Measurements from ENCODE around the gene JARID2. TPM values are rescaled to one million over a fixed set of nuclear protein-coding genes. Genes with fewer than 3 reads are reported as not detected.

Gene JARID2
- total RNA-seq, 2 experiments from 2014 or later = 25.4 to 25.5 TPM

- DNase-seq (no peak), ATAC-seq (no peak)
- Mint-ChIP-seq H3K36me3 (ENCODE audit: low read depth) (peaks cover 50% of the 10 kb centered on the region), H3K4me1 (ENCODE audit: low read depth) (no peaks in the 10 kb centered on the region), H3K9me3 (no peaks in the 10 kb centered on the region), H3K4me3 (no peak overlapping the region), H3K27ac (peak overlapping the region; percentile 55), H3K27me3 (no peaks in the 10 kb centered on the region)
- intact Hi-C loops (cut with micrococcal nuclease) = no loop called here
- TF ChIP-seq CTCF (IDR thresholded peaks at IDR 0.05) = no peak
- ChIA-PET CTCF (no interaction called here), POLR2A (no interaction called here)
Observed at GRCh38 chr6:15510121-15510520, 264.3 kb downstream of the JARID2 start.

- peak overlapping the region; percentile 34 for H3K27ac Mint-ChIP-seq
- intact Hi-C loops (cut with micrococcal nuclease) = no loop called here
- H3K9me3 Mint-ChIP-seq = no peaks in the 10 kb centered on the region
- no peak overlapping the region for H3K4me3 Mint-ChIP-seq
- ChIA-PET POLR2A (no interaction called here), CTCF (no interaction called here)
- no peaks in the 10 kb centered on the region for H3K4me1 Mint-ChIP-seq (ENCODE audit: low read depth)
- TF ChIP-seq CTCF (IDR thresholded peaks at IDR 0.05) = no peak
- DNase-seq (no peak), ATAC-seq (no peak)
- H3K27me3 Mint-ChIP-seq = no peaks in the 10 kb centered on the region
- peaks cover 53% of the 10 kb centered on the region for H3K36me3 Mint-ChIP-seq (ENCODE audit: low read depth)
Observed at GRCh38 chr6:15510536-15511247, 264.8 kb downstream of the JARID2 start.

- Mint-ChIP-seq H3K4me3 (no peak overlapping the region), H3K9me3 (no peaks in the 10 kb centered on the region), H3K27me3 (no peaks in the 10 kb centered on the region), H3K27ac (peak overlapping the region; percentile 34), H3K4me1 (ENCODE audit: low read depth) (no peaks in the 10 kb centered on the region), H3K36me3 (ENCODE audit: low read depth) (peaks cover 52% of the 10 kb centered on the region)
- intact Hi-C loops (cut with micrococcal nuclease) = no loop called here
- ATAC-seq = no peak
- CTCF ChIA-PET = no interaction called here
- POLR2A ChIA-PET = no interaction called here
- no peak for TF ChIP-seq CTCF (IDR thresholded peaks at IDR 0.05)
- no peak for DNase-seq
Observed at GRCh38 chr6:15511248-15512125, 265.6 kb downstream of the JARID2 start.

- no peak for DNase-seq
- Mint-ChIP-seq H3K4me3 (no peak overlapping the region), H3K4me1 (ENCODE audit: low read depth) (no peaks in the 10 kb centered on the region), H3K27me3 (no peaks in the 10 kb centered on the region), H3K36me3 (ENCODE audit: low read depth) (peaks cover 50% of the 10 kb centered on the region), H3K9me3 (no peaks in the 10 kb centered on the region), H3K27ac (peak overlapping the region; percentile 38)
- ATAC-seq = no peak
- no peak for TF ChIP-seq CTCF (IDR thresholded peaks at IDR 0.05)
- intact Hi-C loops (cut with micrococcal nuclease) = no loop called here
- POLR2A ChIA-PET = interaction anchor here (1.7 kb wide), 1 partner anchor 15 kb away, joined by 4 read pairs; no protein-coding TSS in a partner anchor
- CTCF ChIA-PET = no interaction called here
Observed at GRCh38 chr6:15512126-15512525, 266.3 kb downstream of the JARID2 start.

- Mint-ChIP-seq H3K27ac (peak overlapping the region; percentile 38), H3K4me1 (ENCODE audit: low read depth) (no peaks in the 10 kb centered on the region), H3K9me3 (no peaks in the 10 kb centered on the region), H3K36me3 (ENCODE audit: low read depth) (peaks cover 48% of the 10 kb centered on the region), H3K4me3 (no peak overlapping the region), H3K27me3 (no peaks in the 10 kb centered on the region)
- intact Hi-C loops (cut with micrococcal nuclease) = no loop called here
- ATAC-seq (no peak), DNase-seq (no peak)
- no peak for TF ChIP-seq CTCF (IDR thresholded peaks at IDR 0.05)
- POLR2A ChIA-PET = interaction anchor here (1.7 kb wide), 1 partner anchor 14 kb away, joined by 4 read pairs; no protein-coding TSS in a partner anchor
- CTCF ChIA-PET = no interaction called here
Observed at GRCh38 chr6:15512721-15513120, 266.9 kb downstream of the JARID2 start.
